AG09319 (cell line): ENCODE results near the gene PLCH1.
A peak's percentile ranks its signal among the peaks of the same experiment; 100 is the strongest.

Source experiments
- DNase-seq: peaks from one replicate; pipeline ENCODE4 v3.0.0-alpha.2; 2010; ENCODE audit warnings: low read depth; ENCODE audit errors: extremely low read depth
- TF ChIP-seq, protein P1 (sequence below): IDR thresholded peaks from 2 replicates; pipeline ENCODE4 v1.5.1; 2011; ENCODE audit warnings: low read depth, mild to moderate bottlenecking, inconsistent platforms, low read length, moderate library complexity

The PLCH1 gene

DNA sequence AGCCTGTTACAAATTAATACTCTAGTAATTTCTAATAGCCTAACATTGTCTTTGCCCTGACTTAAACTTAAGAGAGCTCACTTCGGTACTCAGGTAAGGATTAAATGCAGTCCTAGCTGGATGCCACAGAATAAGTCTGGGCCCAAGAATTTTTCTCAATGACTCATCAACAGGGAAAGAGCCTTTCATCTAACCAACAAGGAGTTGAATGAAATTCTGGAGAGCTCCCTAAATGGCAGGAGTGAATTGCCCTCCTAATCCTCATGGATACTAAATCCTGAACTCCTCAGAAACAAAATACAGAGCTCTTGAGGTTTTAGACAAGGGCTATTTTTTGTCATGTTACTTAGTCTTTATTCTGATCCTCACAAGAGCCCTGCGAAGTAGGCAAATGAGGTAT lies 159.5 kb downstream of the PLCH1 start:
- TF ChIP-seq, protein P1, sequence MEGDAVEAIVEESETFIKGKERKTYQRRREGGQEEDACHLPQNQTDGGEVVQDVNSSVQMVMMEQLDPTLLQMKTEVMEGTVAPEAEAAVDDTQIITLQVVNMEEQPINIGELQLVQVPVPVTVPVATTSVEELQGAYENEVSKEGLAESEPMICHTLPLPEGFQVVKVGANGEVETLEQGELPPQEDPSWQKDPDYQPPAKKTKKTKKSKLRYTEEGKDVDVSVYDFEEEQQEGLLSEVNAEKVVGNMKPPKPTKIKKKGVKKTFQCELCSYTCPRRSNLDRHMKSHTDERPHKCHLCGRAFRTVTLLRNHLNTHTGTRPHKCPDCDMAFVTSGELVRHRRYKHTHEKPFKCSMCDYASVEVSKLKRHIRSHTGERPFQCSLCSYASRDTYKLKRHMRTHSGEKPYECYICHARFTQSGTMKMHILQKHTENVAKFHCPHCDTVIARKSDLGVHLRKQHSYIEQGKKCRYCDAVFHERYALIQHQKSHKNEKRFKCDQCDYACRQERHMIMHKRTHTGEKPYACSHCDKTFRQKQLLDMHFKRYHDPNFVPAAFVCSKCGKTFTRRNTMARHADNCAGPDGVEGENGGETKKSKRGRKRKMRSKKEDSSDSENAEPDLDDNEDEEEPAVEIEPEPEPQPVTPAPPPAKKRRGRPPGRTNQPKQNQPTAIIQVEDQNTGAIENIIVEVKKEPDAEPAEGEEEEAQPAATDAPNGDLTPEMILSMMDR, result no peak
- no peak for DNase-seq

DNA sequence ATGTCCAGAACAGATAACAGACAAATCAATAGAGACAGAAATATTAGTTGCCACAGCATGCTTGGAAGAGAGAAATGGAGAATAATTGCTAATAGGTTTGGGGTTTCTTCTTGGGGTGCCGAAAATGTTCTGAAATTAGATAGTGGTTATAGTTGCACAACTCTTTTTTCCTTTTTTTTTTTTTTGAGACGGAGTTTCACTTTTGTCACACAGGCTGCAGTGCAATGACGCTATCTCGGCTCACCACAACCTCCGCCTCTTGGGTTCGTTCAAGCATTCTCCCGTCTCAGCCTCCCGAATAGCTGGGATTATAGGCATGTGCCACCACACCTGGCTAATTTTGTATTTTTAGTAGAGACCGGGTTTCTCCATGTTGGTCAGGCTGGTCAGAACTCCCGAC lies 163.3 kb downstream of the PLCH1 start:
- no peak for DNase-seq
- TF ChIP-seq, protein P1, result no peak

DNA sequence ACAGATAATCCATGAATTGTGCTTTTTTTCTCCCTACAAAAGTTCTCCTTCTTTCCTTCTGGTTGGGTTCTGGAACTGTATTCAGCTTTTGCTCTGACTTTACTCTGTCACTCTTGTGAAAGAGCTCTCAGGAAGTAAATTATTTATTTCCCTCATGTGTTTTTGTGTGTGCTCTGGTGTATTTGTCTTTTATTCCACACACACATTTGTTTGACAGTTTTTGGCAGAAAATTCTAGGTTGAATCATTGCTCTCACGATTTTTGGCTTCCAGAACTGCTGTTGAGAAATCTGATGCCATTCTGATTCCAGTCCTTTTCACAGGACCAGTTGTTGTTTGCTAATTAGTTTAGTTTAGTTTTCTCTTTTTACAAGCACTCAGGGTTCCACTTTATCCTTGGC lies 172.8 kb downstream of the PLCH1 start:
- peak; percentile 66 for DNase-seq
- TF ChIP-seq, protein P1, result no peak

DNA sequence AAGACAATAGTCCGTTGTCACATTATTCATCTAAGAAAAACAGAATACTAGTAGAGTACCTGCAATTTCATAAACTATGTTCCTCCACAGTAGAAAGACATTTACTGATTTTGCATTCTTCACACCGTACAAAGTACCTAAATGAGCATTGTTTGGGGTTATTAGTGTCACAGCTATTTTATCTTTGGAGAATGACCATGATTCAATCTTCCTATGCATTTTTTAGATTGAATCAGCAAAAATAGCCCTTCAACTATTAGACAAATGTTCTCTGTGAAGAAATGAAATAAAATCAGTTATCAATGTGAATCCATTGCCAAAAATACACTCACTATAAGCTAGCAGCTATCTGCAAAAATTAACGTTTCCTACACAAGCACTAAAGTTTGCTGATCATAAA lies 176.6 kb downstream of the PLCH1 start:
- TF ChIP-seq, protein P1, result no peak
- no peak for DNase-seq

DNA sequence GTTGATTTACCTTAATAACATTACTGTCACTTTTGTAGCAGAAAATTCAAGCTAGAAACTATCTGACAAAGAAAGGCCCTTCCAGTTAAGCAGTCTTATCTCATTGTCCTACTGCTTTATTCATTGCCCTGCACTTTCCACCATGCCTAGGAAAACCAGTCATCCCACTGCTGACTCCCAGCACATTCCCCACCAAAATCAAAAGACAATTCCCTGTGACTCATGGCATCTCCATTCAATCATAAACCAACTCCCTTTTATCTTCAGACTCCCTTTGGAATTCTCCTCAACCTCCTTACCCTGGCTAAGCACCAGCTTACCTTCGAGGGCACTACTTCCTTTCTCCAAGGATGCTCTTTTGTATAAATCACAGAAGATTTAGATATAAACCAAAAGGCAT lies 184.3 kb downstream of the PLCH1 start:
- TF ChIP-seq, protein P1, result no peak

DNA sequence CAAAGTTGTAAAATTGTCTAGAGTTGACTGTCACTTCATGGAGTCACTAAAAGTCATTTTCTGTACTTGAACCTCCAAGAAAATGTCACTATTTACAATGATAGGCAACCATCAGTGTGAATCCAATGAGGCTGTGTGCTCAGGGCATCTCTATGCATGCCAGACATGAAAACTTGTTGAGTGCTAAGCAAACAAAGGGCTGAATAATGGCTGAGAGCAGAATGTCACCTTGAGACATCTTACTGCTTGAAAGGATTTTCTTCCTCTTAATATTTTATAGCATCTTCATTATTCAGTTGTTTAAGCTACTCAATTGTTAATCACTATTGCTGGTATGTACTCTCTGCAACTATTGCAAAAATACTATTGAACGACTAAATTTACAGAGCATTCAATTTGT lies 184.7 kb downstream of the PLCH1 start:
- TF ChIP-seq, protein P1, result no peak

More for the DNA sequence above, 184.3 kb downstream of the PLCH1 start:
- no peak for DNase-seq

DNA sequence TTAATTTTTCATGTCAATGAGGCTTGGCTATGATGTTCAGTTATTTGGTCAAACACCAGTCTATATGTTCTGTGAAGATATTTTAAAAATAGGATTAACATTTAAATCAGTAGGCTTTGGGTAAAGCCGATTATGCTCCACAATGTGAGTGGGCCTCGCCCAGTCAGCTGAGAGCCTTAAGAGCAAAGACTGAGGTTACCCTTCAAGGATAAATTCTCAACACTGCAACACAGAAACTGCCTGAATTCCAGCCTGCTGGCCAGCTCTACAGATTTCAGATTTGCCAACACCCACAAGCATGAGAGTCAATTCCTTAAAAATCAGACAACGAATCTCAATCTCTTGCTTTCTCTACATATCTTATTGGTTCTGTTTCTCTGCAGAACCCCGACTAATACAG lies 188.3 kb downstream of the PLCH1 start:
- DNase-seq, result no peak
- TF ChIP-seq, protein P1, result no peak

More for the DNA sequence above, 184.7 kb downstream of the PLCH1 start:
- DNase-seq, result no peak
